Vagina (tissue), 2 donors: ENCODE measurements around the gene HHATL. TPM values are rescaled to one million over a fixed set of nuclear protein-coding genes. Genes with fewer than 3 reads are reported as not detected.

ENCODE experiments used
- DNase-seq, 2 donors: peaks; one replicate each; pipeline ENCODE4 v3.0.0-alpha.2; 2017; ENCODE audit errors: extremely low spot score in 2 of 2
- H3K27ac ChIP-seq: fragments of 200-600 bp; sonication (generic); one replicate; pipeline ENCODE4 v1.5.1; 2019
- H3K27me3 ChIP-seq: fragments of 200-600 bp; sonication (generic); one replicate; pipeline ENCODE4 v1.5.1; 2019
- H3K36me3 ChIP-seq, 2 donors: fragments of 200-600 bp; sonication (generic); one replicate each; pipeline ENCODE4 v1.5.1; 2017 to 2019
- H3K4me1 ChIP-seq: fragments of 200-600 bp; sonication (generic); one replicate; pipeline ENCODE4 v1.5.1; 2019
- H3K4me3 ChIP-seq, 2 donors: fragments of 200-600 bp; sonication (generic); 1 replicate in 1 of 2; 2 replicates in 1 of 2; pipeline ENCODE4 v1.5.1; 2016 to 2019
- H3K9me3 ChIP-seq: fragments of 200-600 bp; sonication (generic); one replicate; pipeline ENCODE4 v1.5.1; 2019
- CTCF ChIP-seq, 3 experiments: fragments of 450-650 bp in 2 of 3; fragments of 200-600 bp in 1 of 3; sonication (generic) in 1 of 3; IDR thresholded peaks; one replicate each; pipeline ENCODE4 v1.5.1; 2017 to 2019; ENCODE audit warnings: antibody characterized with exemption in 3 of 3, mild to moderate bottlenecking in 2 of 3, moderate library complexity in 2 of 3
- POLR2A ChIP-seq, 2 donors: fragments of 450-650 bp; IDR thresholded peaks; one replicate each; pipeline ENCODE4 v1.6.1; 2017; ENCODE audit warnings: antibody characterized with exemption in 2 of 2, mild to moderate bottlenecking in 2 of 2, moderate library complexity in 2 of 2
- POLR2AphosphoS5 ChIP-seq, 2 donors: sonication (generic); formaldehyde crosslinking; IDR thresholded peaks; one replicate each; pipeline ENCODE4 v1.9.0; 2017; ENCODE audit warnings: antibody characterized with exemption in 2 of 2, mild to moderate bottlenecking in 2 of 2, low read depth in 1 of 2; ENCODE audit not compliant: insufficient read depth in 1 of 2
- intact Hi-C: fragments of 100-400 bp; cut with DNase I; formaldehyde crosslinking; loops from one replicate; pipeline ENCODE4 v1.15.1; 2023
- total RNA-seq: library from RNA; depleted of rRNA; stranded (reverse); fragments of >200 nt; gene quantifications from one replicate; pipeline ENCODE4 v1.2.3, GENCODE V29; 2016

Gene HHATL
- total RNA-seq, 1 donor from 2014 or later, result not detected

- DNase-seq, result peak in 1 of 2 donors; percentile 87
These were observed 29.0 kb upstream of the HHATL start for GRCh38 chr3:42731476-42732195.

GRCh38 chr3:42730706-42731420, 28.3 kb upstream of the HHATL start:
- no peaks in the 10 kb centered on the region for H3K27me3 ChIP-seq
- TF ChIP-seq POLR2AphosphoS5 (IDR thresholded peaks at IDR 0.05; ENCODE audit: insufficient read depth in 1 of 2, low read depth in 1 of 2) (no peak), POLR2A (IDR thresholded peaks at IDR 0.05) (no peak)
- peak in 1 of 2 donors; percentile 82 for DNase-seq
- peaks cover 4% of the 10 kb centered on the region for H3K4me1 ChIP-seq
- no peak overlapping the region for H3K4me3 ChIP-seq
- H3K9me3 ChIP-seq, result no peaks in the 10 kb centered on the region
- peak overlapping the region; percentile 54 for H3K27ac ChIP-seq
- no peaks in the 10 kb centered on the region for H3K36me3 ChIP-seq
- intact Hi-C loops, result no loop called here

More at GRCh38 chr3:42731476-42732195, 29.0 kb upstream of the HHATL start:
- Histone ChIP-seq H3K36me3 (no peaks in the 10 kb centered on the region), H3K27me3 (no peaks in the 10 kb centered on the region), H3K4me1 (peaks cover 4% of the 10 kb centered on the region), H3K4me3 (no peak overlapping the region), H3K9me3 (no peaks in the 10 kb centered on the region), H3K27ac (peak overlapping the region; percentile 30)
- TF ChIP-seq POLR2A (IDR thresholded peaks at IDR 0.05) (no peak), CTCF (IDR thresholded peaks at IDR 0.05) (no peak), POLR2AphosphoS5 (IDR thresholded peaks at IDR 0.05; ENCODE audit: insufficient read depth in 1 of 2, low read depth in 1 of 2) (no peak)
- intact Hi-C loops, result no loop called here

- peak overlapping the region; percentile 54 for H3K27ac ChIP-seq
- no peak for DNase-seq
- peaks cover 4% of the 10 kb centered on the region for H3K4me1 ChIP-seq
- intact Hi-C loops, result no loop called here
- H3K27me3 ChIP-seq, result no peaks in the 10 kb centered on the region
- H3K9me3 ChIP-seq, result no peaks in the 10 kb centered on the region
- TF ChIP-seq POLR2A (IDR thresholded peaks at IDR 0.05), result no peak
- TF ChIP-seq POLR2AphosphoS5 (IDR thresholded peaks at IDR 0.05; ENCODE audit: insufficient read depth in 1 of 2, low read depth in 1 of 2), result no peak
- no peak for TF ChIP-seq CTCF (IDR thresholded peaks at IDR 0.05)
- H3K36me3 ChIP-seq, result no peaks in the 10 kb centered on the region
- no peak overlapping the region for H3K4me3 ChIP-seq
These were observed 27.7 kb upstream of the HHATL start for GRCh38 chr3:42730294-42730693.

- Histone ChIP-seq H3K27ac (peak overlapping the region; percentile 54), H3K27me3 (no peaks in the 10 kb centered on the region), H3K4me3 (no peak overlapping the region), H3K4me1 (peaks cover 4% of the 10 kb centered on the region), H3K36me3 (no peaks in the 10 kb centered on the region), H3K9me3 (no peaks in the 10 kb centered on the region)
- peak in 1 of 2 donors; percentile 52 for DNase-seq
- TF ChIP-seq CTCF (IDR thresholded peaks at IDR 0.05), result no peak
- no peak for TF ChIP-seq POLR2A (IDR thresholded peaks at IDR 0.05)
- TF ChIP-seq POLR2AphosphoS5 (IDR thresholded peaks at IDR 0.05; ENCODE audit: insufficient read depth in 1 of 2, low read depth in 1 of 2), result no peak
- intact Hi-C loops, result no loop called here
These were observed 27.0 kb upstream of the HHATL start for GRCh38 chr3:42729404-42730145.

GRCh38 chr3:42728668-42729364, 26.2 kb upstream of the HHATL start:
- Histone ChIP-seq H3K4me1 (peaks cover 4% of the 10 kb centered on the region), H3K9me3 (no peaks in the 10 kb centered on the region), H3K36me3 (no peaks in the 10 kb centered on the region), H3K27ac (peak overlapping the region; percentile 54), H3K4me3 (no peak overlapping the region), H3K27me3 (no peaks in the 10 kb centered on the region)
- TF ChIP-seq POLR2AphosphoS5 (IDR thresholded peaks at IDR 0.05; ENCODE audit: insufficient read depth in 1 of 2, low read depth in 1 of 2), result no peak
- no peak for TF ChIP-seq CTCF (IDR thresholded peaks at IDR 0.05)
- TF ChIP-seq POLR2A (IDR thresholded peaks at IDR 0.05), result no peak
- peak in 1 of 2 donors; percentile 37 for DNase-seq
- intact Hi-C loops, result no loop called here
